HG03457 (cell line): ENCODE data around the gene SH3RF3.
"Not testable (repeated sequence)": the region's sequence is repeated elsewhere in the genome, so short reads cannot be mapped to it uniquely, and the experiment has no call there.

Source experiments
- ATAC-seq: cut with Tn5 transposase; IDR thresholded peaks from one replicate; pipeline ENCODE4 v1.9.1; 2021; ENCODE audit warnings: moderate number of reproducible peaks; ENCODE audit not compliant: unreplicated experiment

The SH3RF3 gene

DNA sequence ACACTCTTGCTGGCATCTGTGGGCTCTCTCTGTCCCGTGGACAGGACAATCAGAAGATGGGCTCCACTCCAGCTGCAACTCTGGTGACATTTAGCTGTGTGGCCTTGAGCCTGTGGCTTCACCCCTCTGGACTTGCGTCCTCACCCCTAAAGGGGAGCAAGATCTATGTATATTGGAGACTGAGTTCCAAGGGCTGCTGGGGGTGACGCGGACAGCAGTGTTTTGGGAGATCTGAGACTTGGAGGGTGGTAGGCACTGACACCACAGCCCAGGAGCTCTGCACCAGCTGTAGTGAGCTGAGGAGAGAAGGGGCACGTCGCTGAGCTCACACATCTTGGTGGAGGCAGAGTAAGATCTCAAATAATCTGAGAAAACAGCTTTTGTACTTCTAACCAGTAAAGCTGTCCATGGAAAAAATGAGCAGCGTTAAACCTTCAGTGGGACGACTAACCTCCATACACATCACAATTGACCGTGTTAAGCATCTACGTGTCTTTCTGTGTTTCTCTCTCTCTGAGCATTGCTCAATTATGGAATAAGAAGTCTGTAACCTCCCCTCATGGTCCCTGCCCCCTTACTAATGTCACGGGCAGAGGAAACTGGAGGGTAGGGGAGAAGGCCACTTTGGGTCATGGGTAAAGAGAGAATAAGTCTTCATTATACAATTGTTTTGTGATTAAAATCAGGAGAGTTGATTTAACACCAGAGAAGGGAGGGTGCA, 85.8 kb downstream of the SH3RF3 start:
- ATAC-seq, result no peak

DNA sequence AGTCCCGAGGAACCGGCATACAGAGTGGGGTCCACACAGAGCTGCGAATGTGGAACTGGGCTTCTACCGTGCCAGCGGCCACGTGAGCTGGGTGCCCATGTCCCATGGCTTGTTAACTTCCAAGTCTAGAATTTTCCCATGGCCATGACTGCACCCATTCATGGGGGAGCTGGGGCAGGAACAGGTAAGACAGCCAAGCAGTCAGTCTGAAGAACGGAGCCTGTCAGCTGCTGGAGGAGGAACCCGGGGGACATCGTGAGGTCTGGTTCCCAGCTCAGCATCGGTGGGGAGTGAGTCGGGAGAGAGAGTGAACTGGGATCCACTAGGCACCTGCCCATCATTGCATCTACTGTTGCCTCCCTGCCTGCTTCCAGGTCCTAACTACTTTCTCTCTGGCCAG, 86.9 kb downstream of the SH3RF3 start:
- no peak for ATAC-seq

- ATAC-seq, result no peak
Measured at GRCh38 chr2:109216332-109216731, 87.3 kb downstream of the SH3RF3 start.

GRCh38 chr2:109217362-109218086, 88.5 kb downstream of the SH3RF3 start:
- no peak for ATAC-seq

GRCh38 chr2:109218087-109218791, 89.2 kb downstream of the SH3RF3 start:
- no peak for ATAC-seq

DNA sequence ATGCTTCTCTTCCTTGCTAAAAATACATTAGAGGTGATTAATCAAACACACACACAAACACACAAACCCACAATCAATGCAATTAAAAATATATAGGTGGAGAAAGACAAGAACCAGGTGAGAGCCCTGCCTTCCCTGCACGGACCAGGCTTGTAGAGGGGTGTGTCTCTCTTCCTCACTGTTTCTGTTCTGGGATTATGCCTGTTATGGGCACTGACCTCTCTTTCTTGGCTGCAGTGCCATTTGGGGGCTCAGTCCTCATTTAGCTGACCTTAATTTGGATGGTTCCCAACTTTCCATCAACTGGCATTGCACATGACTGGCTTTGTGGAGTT, 89.8 kb downstream of the SH3RF3 start:
- ATAC-seq, result no peak

GRCh38 chr2:109220860-109221259, 91.9 kb downstream of the SH3RF3 start:
- ATAC-seq, result no peak

- not testable (repeated sequence) for ATAC-seq
Measured at GRCh38 chr2:109221316-109221715, 92.3 kb downstream of the SH3RF3 start.

DNA sequence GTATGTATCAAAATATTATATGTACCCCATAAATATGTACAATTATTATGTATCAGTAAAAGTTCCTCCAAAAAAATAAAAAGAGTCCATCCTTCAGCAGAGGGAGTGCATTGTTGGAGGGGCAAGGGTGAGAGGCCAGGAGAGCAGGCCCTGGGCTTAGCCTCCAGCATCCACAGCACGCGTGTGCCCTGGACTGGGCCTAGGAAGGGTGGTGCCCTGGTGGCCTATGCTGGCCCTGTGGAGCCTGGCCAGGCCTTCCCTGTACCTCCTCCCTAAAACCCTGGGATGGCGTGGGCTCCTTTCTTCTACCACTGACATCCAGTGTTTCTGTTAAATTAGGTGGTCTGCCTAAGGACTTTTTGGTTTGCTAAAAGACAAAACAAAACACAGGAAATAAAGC, 93.4 kb downstream of the SH3RF3 start:
- ATAC-seq, result no peak

DNA sequence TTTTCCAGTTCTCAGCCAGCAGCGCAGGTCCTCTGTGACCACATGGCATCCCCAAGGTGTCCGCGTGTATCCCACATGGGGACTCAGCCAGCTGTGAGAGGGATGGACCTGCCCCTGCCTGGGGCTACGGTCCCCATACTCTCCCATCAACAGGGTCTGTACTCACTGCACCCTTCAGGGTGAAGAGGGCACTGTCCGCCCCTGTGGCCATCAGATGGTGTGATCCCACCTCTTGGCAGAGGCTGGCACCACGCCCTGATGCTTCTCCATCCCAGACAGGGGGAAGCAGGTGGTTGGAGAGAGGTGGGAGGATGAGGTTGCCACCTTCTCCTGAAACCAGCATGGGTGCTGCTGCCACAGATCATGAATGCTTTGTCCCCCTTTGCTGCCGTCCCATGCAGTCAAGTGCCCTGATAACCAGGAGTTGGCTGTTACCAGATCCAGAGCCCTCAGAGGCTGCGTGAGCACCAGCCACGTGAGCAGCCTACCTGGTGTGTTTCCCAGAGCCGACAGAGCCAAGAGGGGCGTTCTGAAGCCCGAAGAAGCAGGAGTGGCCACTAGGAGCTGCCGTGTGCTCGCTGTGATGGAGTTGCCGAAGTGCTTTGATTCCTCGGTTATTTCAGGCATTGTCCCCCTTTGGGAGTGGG, 93.9 kb downstream of the SH3RF3 start:
- ATAC-seq, result no peak

DNA sequence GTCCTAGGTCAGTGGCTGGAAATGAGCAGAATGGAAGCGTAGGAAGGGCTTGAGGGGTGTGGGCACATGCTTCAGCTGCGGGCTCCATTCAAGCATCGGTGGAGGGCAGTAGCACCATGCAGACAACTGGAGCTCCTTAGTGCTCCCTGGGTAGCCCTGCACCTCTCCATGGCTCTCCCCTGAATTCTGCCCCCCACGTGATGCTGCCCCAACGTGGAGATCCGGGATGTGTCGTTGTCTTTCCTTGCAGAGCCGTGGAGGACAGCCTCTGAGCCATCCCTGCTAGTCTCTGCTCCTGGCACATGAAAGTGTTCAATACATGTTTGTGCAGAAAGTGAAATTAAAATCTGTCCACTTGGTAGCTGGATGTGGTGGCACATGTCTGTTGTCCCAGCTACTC, 94.5 kb downstream of the SH3RF3 start:
- no peak for ATAC-seq

DNA sequence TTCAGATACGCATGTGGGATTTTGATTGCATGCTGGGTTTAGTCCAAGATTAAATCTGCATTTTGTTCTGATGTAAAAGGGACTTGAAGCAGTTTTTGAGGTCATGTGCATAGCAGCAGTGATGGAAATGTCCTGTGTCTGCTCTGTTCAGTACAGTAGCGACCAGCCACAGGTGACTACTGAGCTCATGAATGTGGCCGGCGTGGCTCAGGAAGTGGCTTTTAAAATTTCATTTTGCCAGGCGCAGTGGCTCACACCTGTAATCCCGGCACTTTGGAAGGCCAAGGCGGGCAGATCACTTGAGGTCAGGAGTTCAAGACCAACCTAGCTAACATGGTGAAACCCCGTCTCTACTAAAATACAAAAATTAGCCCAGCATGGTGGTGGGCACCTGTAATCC, 95.3 kb downstream of the SH3RF3 start:
- ATAC-seq, result not testable (repeated sequence)

GRCh38 chr2:109225170-109225782, 96.3 kb downstream of the SH3RF3 start:
- ATAC-seq, result no peak

- no peak for ATAC-seq
Measured at GRCh38 chr2:109226128-109226527, 97.1 kb downstream of the SH3RF3 start.

DNA sequence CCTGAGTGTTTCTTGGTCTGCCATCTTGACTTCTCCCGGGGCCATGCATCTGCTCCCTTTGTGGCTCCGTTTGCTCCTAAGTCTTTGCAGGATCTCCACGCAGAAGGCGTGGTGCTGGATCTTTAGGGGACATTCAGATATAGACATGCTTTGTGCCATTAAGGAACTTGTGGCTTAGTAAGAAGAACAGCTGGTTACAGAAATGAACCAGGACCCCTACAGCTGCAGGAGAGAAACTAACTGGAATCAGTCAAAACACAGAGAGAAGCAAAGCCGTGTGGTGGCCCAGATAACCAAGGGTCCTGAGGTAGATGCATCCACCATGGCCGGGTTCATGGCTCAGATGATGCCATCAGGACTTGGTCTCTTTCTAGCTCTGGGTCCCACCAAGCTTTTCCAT, 97.6 kb downstream of the SH3RF3 start:
- no peak for ATAC-seq

GRCh38 chr2:109229094-109229675, 100.2 kb downstream of the SH3RF3 start:
- ATAC-seq, result no peak

GRCh38 chr2:109230941-109231420, 102.0 kb downstream of the SH3RF3 start:
- ATAC-seq, result no peak

DNA sequence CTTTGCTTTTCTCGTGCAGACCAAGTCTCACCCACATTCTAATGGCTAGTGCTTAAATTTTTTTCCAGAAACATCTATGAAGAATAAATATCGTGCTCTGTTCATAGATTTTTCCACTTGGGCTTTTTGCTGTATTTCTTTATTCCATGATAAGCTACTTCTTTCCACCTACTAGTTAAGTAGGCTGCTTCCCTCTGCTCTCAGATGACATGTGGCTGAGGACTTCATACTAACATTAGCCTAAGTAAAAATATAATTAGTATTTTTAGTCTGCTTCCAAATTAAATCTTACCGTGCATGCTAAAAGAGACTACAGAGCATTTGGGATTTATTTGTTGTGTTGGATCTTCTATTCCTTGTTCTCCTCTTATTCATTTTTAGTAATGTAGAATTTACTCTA, 102.4 kb downstream of the SH3RF3 start:
- no peak for ATAC-seq

DNA sequence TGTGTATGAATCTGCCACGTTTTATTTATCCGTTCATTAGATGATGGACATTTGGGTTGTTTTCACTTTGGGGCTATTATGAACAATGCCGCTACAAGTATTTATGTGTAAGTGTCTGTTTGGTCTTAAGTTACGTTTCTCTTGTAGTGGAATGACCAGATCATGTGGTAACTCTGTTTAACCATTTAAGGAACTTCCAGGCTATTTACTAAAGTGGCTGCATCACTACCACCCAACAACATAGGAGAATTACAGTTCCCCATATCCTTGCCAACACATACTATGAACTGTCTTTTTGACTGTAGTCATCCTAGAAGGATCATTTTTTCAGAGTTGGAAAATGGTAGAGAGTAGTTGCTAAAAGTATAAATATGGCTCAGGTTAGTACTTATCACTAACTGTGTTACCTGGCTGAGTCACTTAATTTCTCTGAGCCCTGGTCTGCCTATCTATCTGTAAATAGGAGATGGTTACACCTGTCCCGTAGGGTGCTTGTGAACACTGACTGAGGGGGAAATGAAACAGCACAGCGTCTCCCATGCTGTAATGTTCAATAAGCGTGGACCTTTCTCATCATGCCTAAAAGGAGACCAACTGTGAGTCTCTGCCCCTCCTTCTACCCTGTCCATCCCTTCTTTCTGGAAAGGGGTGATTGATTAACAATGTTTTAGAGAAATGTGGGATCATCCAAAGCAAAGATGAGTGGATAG, 103.1 kb downstream of the SH3RF3 start:
- ATAC-seq, result no peak

DNA sequence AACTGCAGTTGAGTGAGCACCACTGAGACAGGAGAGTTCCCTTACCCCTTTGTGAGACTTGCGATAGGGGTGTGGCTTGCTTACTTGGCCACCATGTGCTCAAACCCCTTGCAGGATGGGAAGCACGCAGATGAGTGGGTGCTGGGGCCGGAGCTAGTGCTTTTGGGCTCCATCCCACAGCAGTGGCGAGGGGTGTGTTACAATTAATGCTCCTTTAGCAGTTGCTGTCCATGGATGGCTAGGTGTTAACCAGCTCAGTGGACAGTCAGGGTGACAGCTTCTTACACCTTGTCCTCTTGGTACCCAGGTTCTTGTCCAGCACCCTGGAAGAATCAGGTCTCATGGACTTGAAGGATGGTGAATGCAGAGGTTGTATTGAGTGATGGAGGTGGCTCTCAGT, 103.9 kb downstream of the SH3RF3 start:
- no peak for ATAC-seq
